H1 (cell line): ENCODE results near the gene SEMA4C. TPM values are rescaled to one million over a fixed set of nuclear protein-coding genes. Genes with fewer than 3 reads are reported as not detected.

Source experiments
- CTCF ChIA-PET: fragments of 300-600 bp; sonication (Branson Sonifier 250); formaldehyde crosslinking; loops from one replicate; lab custom pipeline; 2021; ENCODE audit not compliant: partially characterized antibody; lab: Charles Lee
- POLR2A ChIA-PET: fragments of 300-600 bp; sonication (Branson Sonifier 250); formaldehyde crosslinking; loops from one replicate; lab custom pipeline; 2021; ENCODE audit warnings: inconsistent platforms; ENCODE audit not compliant: partially characterized antibody; lab: Charles Lee
- DNase-seq, 2 experiments: peaks; one replicate each; pipeline versions ENCODE4 v3.0.0 to v3.0.0-alpha.2; 2010 to 2022; ENCODE audit warnings: low spot score in 2 of 2, low read depth in 1 of 2, mixed read lengths in 1 of 2
- FAIRE-seq: peaks from 2 replicates; lab custom pipeline; 2011; peaks lifted over from hg19 to GRCh38; lab: Jason Lieb, UNC
- H2AFZ ChIP-seq: 2 replicates; pipeline ENCODE4 v1.8.1; 2012; ENCODE audit warnings: low read length, inconsistent platforms
- H2AK5ac ChIP-seq: 2 replicates; pipeline ENCODE4 v1.6.1; 2013; ENCODE audit warnings: low read depth, low read length
- H2BK120ac ChIP-seq: replicated peaks from 2 replicates; pipeline ENCODE3; 2013; ENCODE audit warnings: low read depth, low read length, inconsistent platforms
- H2BK12ac ChIP-seq: 2 replicates; pipeline ENCODE4 v1.6.1; 2013; ENCODE audit warnings: low read depth, low read length
- H2BK15ac ChIP-seq: 2 replicates; pipeline ENCODE4 v1.6.1; 2013; ENCODE audit warnings: low read length
- H2BK20ac ChIP-seq: 2 replicates; pipeline ENCODE4 v1.6.1; 2013; ENCODE audit warnings: low read length
- H2BK5ac ChIP-seq: 2 replicates; pipeline ENCODE4 v1.6.1; 2013; ENCODE audit warnings: low read depth, low read length
- H3K14ac ChIP-seq: 2 replicates; pipeline ENCODE4 v1.6.1; 2013; ENCODE audit warnings: inconsistent platforms; ENCODE audit not compliant: insufficient read length
- H3K18ac ChIP-seq: 2 replicates; pipeline ENCODE4 v1.6.1; 2013; ENCODE audit warnings: low read length; ENCODE audit errors: extremely low read depth
- H3K23ac ChIP-seq: 2 replicates; pipeline ENCODE4 v1.6.1; 2013; ENCODE audit warnings: inconsistent platforms; ENCODE audit not compliant: insufficient read length
- H3K23me2 ChIP-seq: 2 replicates; pipeline ENCODE4 v1.6.1; 2013; ENCODE audit warnings: low read depth, low read length
- H3K27ac ChIP-seq: 2 replicates; pipeline ENCODE4 v1.6.1; 2011; ENCODE audit warnings: low read depth, low read length, inconsistent platforms
- H3K27me3 ChIP-seq, 4 experiments: replicated peaks in 1 of 4; 1 replicate in 1 of 4; 2 replicates in 3 of 4; pipeline versions ENCODE4 v1.6.1 to v1.8.1; 2011 to 2013; ENCODE audit warnings: low read length in 3 of 4, mild to moderate bottlenecking in 3 of 4, inconsistent platforms in 2 of 4, mixed read lengths in 2 of 4, moderate library complexity in 1 of 4; ENCODE audit not compliant: control insufficient read depth in 3 of 4, insufficient read depth in 3 of 4; ENCODE audit errors: extremely low read depth in 1 of 4
- H3K36me3 ChIP-seq, 4 experiments: 2 replicates each; pipeline versions ENCODE4 v1.6.1 to v1.8.1; 2011 to 2013; ENCODE audit warnings: mild to moderate bottlenecking in 4 of 4, low read length in 3 of 4, moderate library complexity in 2 of 4, control low read depth in 1 of 4, inconsistent platforms in 1 of 4; ENCODE audit not compliant: insufficient read depth in 4 of 4, control insufficient read depth in 2 of 4
- H3K4ac ChIP-seq: replicated peaks from 2 replicates; pipeline ENCODE3; 2013; ENCODE audit warnings: low read length, low read depth, mixed read lengths, inconsistent platforms; ENCODE audit not compliant: insufficient read length
- H3K4me1 ChIP-seq, 4 experiments: replicated peaks in 1 of 4; 1 replicate in 1 of 4; 2 replicates in 3 of 4; pipeline versions ENCODE4 v1.6.1 to v1.8.1; 2011 to 2013; ENCODE audit warnings: low read length in 3 of 4, inconsistent platforms in 2 of 4, mixed read lengths in 1 of 4; ENCODE audit not compliant: insufficient read depth in 4 of 4, control insufficient read depth in 3 of 4
- H3K4me2 ChIP-seq, 2 experiments: 2 replicates each; pipeline versions ENCODE4 v1.6.1 to v1.8.1; 2011 to 2013; ENCODE audit warnings: low read depth in 2 of 2, low read length in 2 of 2, control low read depth in 1 of 2, inconsistent platforms in 1 of 2, mild to moderate bottlenecking in 1 of 2; ENCODE audit not compliant: insufficient read depth in 1 of 2
- H3K4me3 ChIP-seq, 4 experiments: fragments of 200-600, 300-600 bp in 1 of 4; sonication (generic), shearing (Covaris generic), sonication (Bioruptor Twin) in 1 of 4; 2 replicates each; pipeline versions ENCODE4 v1.5.1 to v1.8.1; 2011 to 2016; ENCODE audit warnings: low read length in 4 of 4, low read depth in 3 of 4, control low read depth in 2 of 4, inconsistent platforms in 2 of 4, mild to moderate bottlenecking in 2 of 4, mixed read lengths in 1 of 4, moderate library complexity in 1 of 4; ENCODE audit not compliant: insufficient read depth in 2 of 4; ENCODE audit errors: extremely low read depth in 1 of 4
- H3K56ac ChIP-seq: replicated peaks from 2 replicates; pipeline ENCODE3; 2013; ENCODE audit warnings: low read depth, mild to moderate bottlenecking, mixed read lengths, low read length, inconsistent platforms; ENCODE audit not compliant: insufficient read length
- H3K79me1 ChIP-seq: 2 replicates; pipeline ENCODE4 v1.6.1; 2013; ENCODE audit warnings: low read depth, low read length, control low read depth
- H3K79me2 ChIP-seq, 2 experiments: 2 replicates each; pipeline versions ENCODE4 v1.6.1 to v1.8.1; 2012 to 2013; ENCODE audit warnings: low read length in 2 of 2, mild to moderate bottlenecking in 2 of 2, inconsistent platforms in 1 of 2; ENCODE audit not compliant: insufficient read depth in 2 of 2, control insufficient read depth in 1 of 2
- H3K9ac ChIP-seq, 4 experiments: replicated peaks in 1 of 4; 1 replicate in 1 of 4; 2 replicates in 3 of 4; pipeline versions ENCODE4 v1.6.1 to v1.8.1; 2011 to 2013; ENCODE audit warnings: low read depth in 3 of 4, low read length in 3 of 4, control low read depth in 2 of 4, mild to moderate bottlenecking in 2 of 4, moderate library complexity in 2 of 4, inconsistent platforms in 1 of 4; ENCODE audit errors: extremely low read depth in 1 of 4
- H3K9me3 ChIP-seq, 2 experiments: 2 replicates each; pipeline versions ENCODE4 v1.6.1 to v1.8.1; 2012 to 2013; ENCODE audit warnings: mild to moderate bottlenecking in 2 of 2, moderate library complexity in 2 of 2, control low read depth in 1 of 2, inconsistent platforms in 1 of 2, low read depth in 1 of 2, low read length in 1 of 2, mixed read lengths in 1 of 2; ENCODE audit not compliant: insufficient read depth in 2 of 2
- H4K20me1 ChIP-seq, 2 experiments: replicated peaks in 1 of 2; 2 replicates each; pipeline versions ENCODE3 to v1.8.1; 2011 to 2013; ENCODE audit warnings: inconsistent platforms in 2 of 2, low read length in 2 of 2, mild to moderate bottlenecking in 1 of 2; ENCODE audit not compliant: insufficient read depth in 2 of 2, control insufficient read depth in 1 of 2
- H4K5ac ChIP-seq: 2 replicates; pipeline ENCODE4 v1.6.1; 2013; ENCODE audit warnings: low read length, low read depth, mixed read lengths, inconsistent platforms; ENCODE audit not compliant: insufficient read length
- H4K8ac ChIP-seq: 2 replicates; pipeline ENCODE4 v1.8.0; 2013; ENCODE audit warnings: mild to moderate bottlenecking, moderate library complexity, low read length, inconsistent platforms; ENCODE audit not compliant: insufficient read depth; ENCODE audit errors: extremely low read depth
- H4K91ac ChIP-seq: replicated peaks from 2 replicates; pipeline ENCODE3; 2013; ENCODE audit warnings: low read length, mixed read lengths, inconsistent platforms; ENCODE audit not compliant: insufficient read length
- CBX5 ChIP-seq: fragments of 300-800, 300-1000 bp; sonication (generic); IDR thresholded peaks from 2 replicates; pipeline ENCODE4 v1.7.1; 2016; ENCODE audit warnings: antibody characterized with exemption, low read length, low read depth
- CREB1 ChIP-seq: IDR thresholded peaks from 2 replicates; pipeline ENCODE4 v1.6.1; 2012; ENCODE audit warnings: inconsistent platforms
- EZH2 ChIP-seq: fragments of 200-600 bp; sonication (generic); IDR thresholded peaks from 2 replicates; pipeline ENCODE4 v1.7.1; 2012; ENCODE audit warnings: low read depth, mild to moderate bottlenecking, moderate library complexity, low read length, inconsistent platforms; ENCODE audit not compliant: severe bottlenecking
- JUN ChIP-seq: IDR thresholded peaks from 2 replicates; pipeline ENCODE4 v1.6.1; 2011; ENCODE audit warnings: low read depth, mild to moderate bottlenecking, improper control_type of control experiment, low read length
- SRF ChIP-seq: IDR thresholded peaks from 2 replicates; pipeline ENCODE4 v1.6.1; 2011; ENCODE audit warnings: mild to moderate bottlenecking, low read depth, low read length, moderate library complexity
- TEAD4 ChIP-seq: IDR thresholded peaks from 2 replicates; pipeline ENCODE4 v1.6.1; 2012; ENCODE audit warnings: low read depth, low read length, inconsistent platforms, mixed read lengths
- WGBS, 2 experiments: shearing (Covaris generic) in 1 of 2; methylation state at CpG; one replicate each; pipeline versions ENCODE4 v1.1.6 to v1.1.7; 2013 to 2015; ENCODE audit warnings: low lambda C conversion rate in 2 of 2, mixed read lengths in 2 of 2, inconsistent platforms in 1 of 2, low coverage in 1 of 2, missing lambda C conversion rate in 1 of 2; ENCODE audit not compliant: insufficient replicate concordance in 2 of 2, insufficient coverage in 1 of 2, insufficient read length in 1 of 2; ENCODE audit errors: extremely low coverage in 1 of 2, missing lambda C conversion rate in 1 of 2; 5-methylcytosine and 5-hydroxymethylcytosine counted together
- polyA plus RNA-seq, 7 experiments: library from polyadenylated mRNA; depleted of rRNA in 3 of 7; stranded (reverse) in 5 of 7; unstranded in 2 of 7; fragments of >200 nt in 5 of 7; fragments of 200-250 nt in 2 of 7; gene quantifications; 1 replicate in 5 of 7; 2 replicates in 1 of 7; 4 replicates in 1 of 7; pipeline versions ENCODE4 v1.2.1 to v1.2.3, GENCODE V29; 2011 to 2013; ENCODE audit warnings: missing spikeins in 2 of 7, mixed read lengths in 2 of 7
- total RNA-seq: library from RNA; stranded (reverse); fragmentation: NEBNext Ultra II Directional; extraction: Animal tissue kit (Norgen Biotek cat#: 25700); gene quantifications from 2 replicates; pipeline ENCODE4 v1.2.1, GENCODE V29; 2021

The SEMA4C gene
- total and polyA plus RNA-seq, 2 of the 8 experiments (the other 6 are each of a cell fraction or from before 2014, with no cell fraction given) = 47.5 to 67.3 TPM

DNA sequence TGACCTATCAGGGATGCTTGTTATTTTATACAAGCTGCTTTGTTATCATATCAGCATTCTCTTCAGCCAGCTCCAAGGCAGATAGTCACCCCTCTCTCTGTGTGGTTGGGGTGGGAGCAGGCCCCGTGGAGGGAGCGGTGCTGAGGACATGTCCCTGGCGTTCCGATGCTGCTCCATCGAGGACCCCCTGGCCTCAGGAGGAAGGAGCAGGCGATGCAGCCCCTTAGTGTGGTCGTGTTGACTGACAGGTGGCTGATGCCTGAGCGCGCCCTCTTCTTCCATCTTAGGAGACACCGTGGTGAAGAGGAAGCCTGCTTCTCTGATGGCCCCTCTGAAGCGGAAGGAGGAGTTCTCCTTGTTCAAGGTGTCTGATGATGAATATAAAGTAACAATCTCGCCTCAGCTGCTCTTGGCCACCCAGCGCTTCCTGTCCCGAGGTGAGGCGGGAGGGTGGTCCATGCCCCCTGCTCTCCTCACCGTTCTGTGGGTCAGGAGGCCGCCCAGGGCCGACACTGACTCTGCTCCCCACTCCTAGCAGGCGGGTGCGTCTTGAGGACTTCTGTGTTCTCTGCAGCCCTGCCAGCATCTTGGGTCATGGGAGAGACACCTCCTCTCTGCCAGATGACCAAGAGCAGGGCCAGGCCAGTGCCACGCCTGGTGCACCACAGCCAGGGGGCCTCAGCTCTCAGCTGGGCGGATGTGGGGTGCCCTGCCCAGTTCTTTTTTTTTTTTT, 43.2 kb downstream of the SEMA4C start:
- WGBS, 2 experiments = 89% methylated on average over 21 of the region's 22 CpGs; no CpG with 5 or more reads in 1 of the 2 experiments
- CTCF ChIA-PET = interaction anchor here (1.2 kb wide), 1 partner anchor 8 kb away, joined by 5 read pairs; no protein-coding TSS in a partner anchor

More for the DNA sequence above, 43.2 kb downstream of the SEMA4C start:
- Histone ChIP-seq H3K56ac (no peak overlapping the region), H2BK15ac (no peak overlapping the region), H4K8ac (no peak overlapping the region), H2BK12ac (no peak overlapping the region), H2BK120ac (no peak overlapping the region), H3K18ac (no peak overlapping the region), H3K23me2 (no peaks in the 10 kb centered on the region), H3K27me3 (no peaks in the 10 kb centered on the region), H4K91ac (no peak overlapping the region), H2AK5ac (no peak overlapping the region), H2BK5ac (no peak overlapping the region), H3K4me2 (no peak overlapping the region), H3K23ac (no peak overlapping the region), H3K9me3 (no peaks in the 10 kb centered on the region), H3K9ac (no peak overlapping the region), H3K14ac (no peak overlapping the region), H3K79me1 (peaks cover 11% of the 10 kb centered on the region), H2AFZ (no peak overlapping the region), H3K4ac (no peak overlapping the region), H3K4me1 (peaks cover 0 to 2% (median 0%) of the 10 kb centered on the region in 4 experiments; a peak in 2 of 7 replicates), H3K4me3 (no peak overlapping the region), H2BK20ac (no peak overlapping the region), H4K5ac (no peak overlapping the region), H3K79me2 (peaks cover 0 to 28% of the 10 kb centered on the region in 2 experiments; a peak in 2 of 4 replicates), H3K27ac (no peak overlapping the region), H4K20me1 (peaks cover 0 to 18% of the 10 kb centered on the region in 2 experiments), H3K36me3 (peaks cover 22 to 59% (median 37%) of the 10 kb centered on the region in 4 experiments)
- no peak for FAIRE-seq
- POLR2A ChIA-PET = interaction anchor here (1.3 kb wide), 1 partner anchor 9 kb away, joined by 3 read pairs; no protein-coding TSS in a partner anchor
- no peak for TF ChIP-seq EZH2
- TF ChIP-seq SRF = no peak
- no peak for TF ChIP-seq TEAD4
- TF ChIP-seq CBX5 = no peak
- no peak for TF ChIP-seq JUN
- TF ChIP-seq CREB1 = no peak
- DNase-seq = no peak
